Endothelial cell of umbilical vein (primary cell): Measurements from ENCODE around the gene TGFB1. TPM values are rescaled to one million over a fixed set of nuclear protein-coding genes. Genes with fewer than 3 reads are reported as not detected.

Source experiments
- BruUV-seq: library from RNA; stranded (reverse); fragments of 400-500 nt; replicated peaks from 2 replicates; lab custom pipeline; 2021; lab: Mats Ljungman, UMichigan
- CTCF ChIA-PET: fragments of 300-600, 350-600 bp; sonication (Branson Sonifier 250); formaldehyde crosslinking; loops from one replicate; lab custom pipeline; 2021; ENCODE audit warnings: antibody characterized with exemption, inconsistent platforms; lab: Charles Lee
- POLR2A ChIA-PET: fragments of 300-600, 350-600 bp; sonication (Branson Sonifier 250); formaldehyde crosslinking; loops from one replicate; lab custom pipeline; 2021; ENCODE audit warnings: antibody characterized with exemption, inconsistent platforms; lab: Charles Lee
- DNase-seq: peaks from one replicate; pipeline ENCODE4 v3.0.0-alpha.2; 2011; ENCODE audit warnings: low read depth, low spot score
- FAIRE-seq: peaks from 2 replicates; lab custom pipeline; 2011; peaks lifted over from hg19 to GRCh38; lab: Jason Lieb, UNC
- H2AFZ ChIP-seq: 2 replicates; pipeline ENCODE4 v1.6.0; 2012; ENCODE audit warnings: low read depth, low read length, control low read depth, inconsistent platforms
- H3K27ac ChIP-seq: 2 replicates; pipeline ENCODE4 v1.5.1; 2011; ENCODE audit warnings: low read depth, mild to moderate bottlenecking, control low read depth, low read length, moderate library complexity; ENCODE audit not compliant: insufficient read depth
- H3K27me3 ChIP-seq, 2 experiments: 2 replicates each; pipeline versions ENCODE4 v1.6.0 to v1.6.1; 2011; ENCODE audit warnings: low read length in 2 of 2, mixed read lengths in 1 of 2; ENCODE audit not compliant: control insufficient read depth in 2 of 2, insufficient read depth in 2 of 2
- H3K36me3 ChIP-seq, 2 experiments: 2 replicates in 1 of 2; 3 replicates in 1 of 2; pipeline ENCODE4 v1.5.1; 2011; ENCODE audit warnings: low read length in 2 of 2, mild to moderate bottlenecking in 1 of 2, moderate library complexity in 1 of 2; ENCODE audit not compliant: control insufficient read depth in 2 of 2, insufficient read depth in 2 of 2; ENCODE audit errors: extremely low read depth in 1 of 2
- H3K4me1 ChIP-seq: 3 replicates; pipeline ENCODE4 v1.5.1; 2011; ENCODE audit warnings: mild to moderate bottlenecking, low read length; ENCODE audit not compliant: control insufficient read depth, insufficient read depth; ENCODE audit errors: extremely low read depth
- H3K4me2 ChIP-seq: 2 replicates; pipeline ENCODE4 v1.6.1; 2011; ENCODE audit warnings: low read length, control low read depth, mixed read lengths; ENCODE audit not compliant: insufficient read depth
- H3K4me3 ChIP-seq, 3 experiments: fragments of 200-600 bp in 1 of 3; sonication (generic), shearing (Covaris generic) in 1 of 3; replicated peaks in 1 of 3; 2 replicates each; pipeline ENCODE4 v1.5.1; 2011 to 2016; ENCODE audit warnings: control low read depth in 3 of 3, low read length in 3 of 3, mild to moderate bottlenecking in 2 of 3, inconsistent platforms in 1 of 3, low read depth in 1 of 3, moderate library complexity in 1 of 3; ENCODE audit not compliant: insufficient read depth in 1 of 3
- H3K79me2 ChIP-seq: 2 replicates; pipeline ENCODE4 v1.6.0; 2012; ENCODE audit warnings: low read length, inconsistent platforms; ENCODE audit not compliant: control insufficient read depth, insufficient read depth
- H3K9ac ChIP-seq: replicated peaks from 2 replicates; pipeline ENCODE3; 2011; ENCODE audit warnings: low read length, control low read depth; ENCODE audit not compliant: insufficient read depth; ENCODE audit errors: extremely low read depth
- H3K9me1 ChIP-seq: replicated peaks from 3 replicates; pipeline ENCODE4 v1.6.0; 2011; ENCODE audit warnings: mild to moderate bottlenecking, low read length; ENCODE audit not compliant: control insufficient read depth, insufficient read depth; ENCODE audit errors: extremely low read depth
- H3K9me3 ChIP-seq: replicated peaks from 2 replicates; pipeline ENCODE4 v1.5.1; 2012; ENCODE audit warnings: low read length, inconsistent platforms; ENCODE audit not compliant: control insufficient read depth, insufficient read depth
- H4K20me1 ChIP-seq: replicated peaks from 2 replicates; pipeline ENCODE3; 2011; ENCODE audit warnings: mild to moderate bottlenecking, low read length; ENCODE audit not compliant: control insufficient read depth, insufficient read depth; ENCODE audit errors: extremely low read depth
- EZH2 ChIP-seq: IDR thresholded peaks from 2 replicates; pipeline ENCODE4 v1.6.1; 2012; ENCODE audit warnings: borderline replicate concordance, low read depth, mild to moderate bottlenecking, moderate library complexity, low read length, inconsistent platforms; ENCODE audit not compliant: severe bottlenecking
- GATA2 ChIP-seq: IDR thresholded peaks from 2 replicates; pipeline ENCODE4 v1.7.0; 2011; ENCODE audit warnings: low read depth, mild to moderate bottlenecking, moderate library complexity, mixed read lengths, low read length; ENCODE audit not compliant: insufficient read length, insufficient read depth
- MYC ChIP-seq: IDR thresholded peaks from one replicate; pipeline ENCODE4 v1.6.1; 2011; ENCODE audit warnings: mild to moderate bottlenecking, low read depth, low read length
- dilution Hi-C: fragments of 300-500 bp; cut with MboI; formaldehyde crosslinking; loops from one replicate; pipeline ENCODE4 v1.15.0; 2019; ENCODE audit warnings: low sequenced_read_pairs; ENCODE audit not compliant: extremely low pct_ligation_motif_present
- intact Hi-C: fragments of 100-400 bp; cut with micrococcal nuclease; formaldehyde crosslinking; loops from one replicate; pipeline ENCODE4 v1.10.0; 2022
- polyA plus RNA-seq, 4 experiments: library from polyadenylated mRNA; depleted of rRNA in 3 of 4; stranded (reverse) in 3 of 4; unstranded in 1 of 4; fragments of >200 nt; gene quantifications; 2 replicates each; pipeline versions ENCODE4 v1.2.1 to v1.2.3, GENCODE V29; 2011 to 2012; ENCODE audit warnings: missing spikeins in 1 of 4
- total RNA-seq: library from RNA; stranded (reverse); gene quantifications from 2 replicates; pipeline ENCODE4 v1.2.3, GENCODE V29; 2021
- TF ChIP-seq, protein P1 (sequence below), 2 donors: IDR thresholded peaks; 1 replicate in 1 of 2; 2 replicates in 1 of 2; pipeline ENCODE4 v1.5.1; 2011; ENCODE audit warnings: low read length in 2 of 2, mild to moderate bottlenecking in 2 of 2, moderate library complexity in 2 of 2, control low read depth in 1 of 2, inconsistent platforms in 1 of 2, low read depth in 1 of 2; ENCODE audit not compliant: insufficient read depth in 1 of 2; ENCODE audit errors: extremely low read depth in 1 of 2

The TGFB1 gene
- total and polyA plus RNA-seq, 2 donors (not counting 3 experiments of a cell fraction or from before 2014, with no cell fraction given), result 64.4 to 250 TPM

- DNase-seq (no peak), FAIRE-seq (no peak)
- POLR2A ChIA-PET, result no interaction called here
- no peaks in the 10 kb centered on the region for H4K20me1 ChIP-seq
- H3K4me1 ChIP-seq, result peaks cover 8% of the 10 kb centered on the region
- BruUV-seq, result no TSS peak
- H3K9me1 ChIP-seq, result no peaks in the 10 kb centered on the region
- H3K36me3 ChIP-seq, result no peaks in the 10 kb centered on the region
- TF ChIP-seq, protein P1, sequence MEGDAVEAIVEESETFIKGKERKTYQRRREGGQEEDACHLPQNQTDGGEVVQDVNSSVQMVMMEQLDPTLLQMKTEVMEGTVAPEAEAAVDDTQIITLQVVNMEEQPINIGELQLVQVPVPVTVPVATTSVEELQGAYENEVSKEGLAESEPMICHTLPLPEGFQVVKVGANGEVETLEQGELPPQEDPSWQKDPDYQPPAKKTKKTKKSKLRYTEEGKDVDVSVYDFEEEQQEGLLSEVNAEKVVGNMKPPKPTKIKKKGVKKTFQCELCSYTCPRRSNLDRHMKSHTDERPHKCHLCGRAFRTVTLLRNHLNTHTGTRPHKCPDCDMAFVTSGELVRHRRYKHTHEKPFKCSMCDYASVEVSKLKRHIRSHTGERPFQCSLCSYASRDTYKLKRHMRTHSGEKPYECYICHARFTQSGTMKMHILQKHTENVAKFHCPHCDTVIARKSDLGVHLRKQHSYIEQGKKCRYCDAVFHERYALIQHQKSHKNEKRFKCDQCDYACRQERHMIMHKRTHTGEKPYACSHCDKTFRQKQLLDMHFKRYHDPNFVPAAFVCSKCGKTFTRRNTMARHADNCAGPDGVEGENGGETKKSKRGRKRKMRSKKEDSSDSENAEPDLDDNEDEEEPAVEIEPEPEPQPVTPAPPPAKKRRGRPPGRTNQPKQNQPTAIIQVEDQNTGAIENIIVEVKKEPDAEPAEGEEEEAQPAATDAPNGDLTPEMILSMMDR (IDR thresholded peaks at IDR 0.05; ENCODE audit: extremely low read depth in 1 of 2, insufficient read depth in 1 of 2, low read depth in 1 of 2, low read length in 2 of 2), result peak in 1 of 2 donors; percentile 2
- TF ChIP-seq MYC, result no peak
- TF ChIP-seq EZH2, result no peak
- intact Hi-C loops (loop anchor here (2.0 kb wide), 1 partner anchor 19 kb away; the partner anchor contains the start of genes BCKDHA and EXOSC5), dilution Hi-C loops (no loop called here)
- no peaks in the 10 kb centered on the region for H3K9me3 ChIP-seq
- H3K4me3 ChIP-seq, result no peak overlapping the region
- no peaks in the 10 kb centered on the region for H3K27me3 ChIP-seq
- CTCF ChIA-PET, result interaction anchor here (0.7 to 2.7 kb wide), 6 partner anchors 10 to 168 kb away, joined by 3 to 7 read pairs (median 3); partner anchors contain the start of gene DMAC2
- H3K79me2 ChIP-seq, result peaks cover 2% of the 10 kb centered on the region
- no peak overlapping the region for H3K27ac ChIP-seq
- H3K4me2 ChIP-seq, result no peak overlapping the region
- no peak overlapping the region for H3K9ac ChIP-seq
- H2AFZ ChIP-seq, result no peak overlapping the region
Observed at GRCh38 chr19:41377977-41378709, 24.4 kb upstream of the TGFB1 start.

DNA sequence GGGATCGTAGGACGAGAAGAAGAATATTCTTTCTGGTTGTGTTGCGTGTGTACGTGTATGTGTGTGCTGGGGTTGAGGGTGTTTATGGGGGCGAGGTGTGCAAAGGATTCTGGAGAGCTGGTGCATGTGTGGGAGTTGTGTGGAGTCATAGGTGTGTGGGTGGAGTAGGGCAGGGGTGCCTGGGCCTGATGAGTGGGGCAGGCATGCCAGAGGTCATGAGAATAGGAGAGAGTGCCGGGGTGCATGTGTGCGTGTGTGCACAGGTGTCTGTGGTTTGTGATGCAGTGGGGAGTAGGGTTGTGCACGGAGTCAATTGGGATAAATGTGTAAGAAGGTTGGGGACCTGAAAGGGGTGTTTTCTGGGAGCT is 23.3 kb upstream of the TGFB1 start:
- intact Hi-C loops, result no loop called here
- peak overlapping the region in 2 of 3 experiments; percentile 31 to 69 for H3K4me3 ChIP-seq
- POLR2A ChIA-PET, result no interaction called here
- no peaks in the 10 kb centered on the region for H3K27me3 ChIP-seq
- H3K9me1 ChIP-seq, result no peaks in the 10 kb centered on the region
- peaks cover 8% of the 10 kb centered on the region for H3K4me1 ChIP-seq
- FAIRE-seq (no peak), DNase-seq (no peak)
- H3K9me3 ChIP-seq, result no peaks in the 10 kb centered on the region
- H3K27ac ChIP-seq, result no peak overlapping the region
- H3K9ac ChIP-seq, result no peak overlapping the region
- dilution Hi-C loops, result no loop called here
- H3K36me3 ChIP-seq, result no peaks in the 10 kb centered on the region
- no peaks in the 10 kb centered on the region for H4K20me1 ChIP-seq
- H2AFZ ChIP-seq, result peak overlapping the region; percentile 82
- H3K79me2 ChIP-seq, result peaks cover 3% of the 10 kb centered on the region
- BruUV-seq, result no TSS peak
- H3K4me2 ChIP-seq, result peak overlapping the region; percentile 82
- no peak for TF ChIP-seq GATA2
- CTCF ChIA-PET, result interaction anchor here (1.2 to 2.7 kb wide), 2 partner anchors 9 to 62 kb away, joined by 3 to 7 read pairs; partner anchors contain the start of gene DMAC2
